IMR-90 (cell line): ENCODE results near the gene EXOC6B. TPM values are rescaled to one million over a fixed set of nuclear protein-coding genes. Genes with fewer than 3 reads are reported as not detected.

Experiments used
- ATAC-seq: fragments of 200-7000 bp; cut with Tn5 transposase; 2 replicates; pipeline ENCODE4 v1.9.1; 2020; ENCODE audit warnings: low read depth, mild to moderate bottlenecking, moderate library complexity
- BruUV-seq: library from RNA; stranded (reverse); fragments of 400-500 nt; replicated peaks from 2 replicates; lab custom pipeline; 2021; lab: Mats Ljungman, UMichigan
- CTCF ChIA-PET: fragments of 300-600 bp; formaldehyde crosslinking; extraction: SDS; loops from one replicate; lab custom pipeline; 2021; ENCODE audit warnings: antibody characterized with exemption; lab: Yijun Ruan, JAX
- POLR2A ChIA-PET: fragments of 300-600 bp; sonication (Branson Sonifier 250); formaldehyde crosslinking; loops from one replicate; lab custom pipeline; 2022; ENCODE audit warnings: antibody characterized with exemption; ENCODE audit not compliant: unreplicated experiment; lab: Charles Lee
- DNase-seq: peaks from one replicate; pipeline ENCODE4 v3.0.0; 2013
- H2AFZ ChIP-seq: replicated peaks from 2 replicates; pipeline ENCODE3; 2013; ENCODE audit warnings: low read length, mild to moderate bottlenecking; ENCODE audit not compliant: poor library complexity
- H2AK5ac ChIP-seq: 2 replicates; pipeline ENCODE4 v1.6.1; 2013; ENCODE audit warnings: low read depth, low read length, inconsistent platforms
- H2AK9ac ChIP-seq: replicated peaks from 2 replicates; pipeline ENCODE3; 2013; ENCODE audit warnings: mild to moderate bottlenecking, low read depth, low read length, moderate library complexity; ENCODE audit not compliant: poor library complexity
- H2BK120ac ChIP-seq: 2 replicates; pipeline ENCODE4 v1.6.1; 2013; ENCODE audit warnings: low read depth, low read length, inconsistent platforms
- H2BK15ac ChIP-seq: 3 replicates; pipeline ENCODE4 v1.6.1; 2013; ENCODE audit warnings: low read depth, low read length, inconsistent platforms
- H2BK20ac ChIP-seq: 2 replicates; pipeline ENCODE4 v1.6.1; 2013; ENCODE audit warnings: low read depth, mild to moderate bottlenecking, inconsistent platforms, low read length, moderate library complexity
- H2BK5ac ChIP-seq: 2 replicates; pipeline ENCODE4 v1.6.1; 2013; ENCODE audit warnings: mild to moderate bottlenecking, low read depth, low read length, inconsistent platforms; ENCODE audit not compliant: poor library complexity, severe bottlenecking
- H3K14ac ChIP-seq: replicated peaks from 2 replicates; pipeline ENCODE4 v1.6.1; 2013; ENCODE audit warnings: low read depth, low read length, inconsistent platforms
- H3K18ac ChIP-seq: 2 replicates; pipeline ENCODE4 v1.6.1; 2013; ENCODE audit warnings: low read depth, low read length, control low read depth
- H3K23ac ChIP-seq: 2 replicates; pipeline ENCODE4 v1.6.1; 2013; ENCODE audit warnings: low read depth, low read length, inconsistent platforms
- H3K27ac ChIP-seq: 2 replicates; pipeline ENCODE4 v1.5.1; 2013; ENCODE audit warnings: mild to moderate bottlenecking, control low read depth, low read length; ENCODE audit not compliant: insufficient read depth
- H3K27me3 ChIP-seq: 2 replicates; pipeline ENCODE4 v1.6.1; 2013; ENCODE audit warnings: low read length; ENCODE audit not compliant: control insufficient read depth, insufficient read depth
- H3K36me3 ChIP-seq: 2 replicates; pipeline ENCODE4 v1.6.1; 2013; ENCODE audit warnings: low read length, mixed read lengths; ENCODE audit not compliant: control insufficient read depth, insufficient read depth
- H3K4ac ChIP-seq: 2 replicates; pipeline ENCODE4 v1.6.1; 2013; ENCODE audit warnings: low read depth, low read length, inconsistent platforms
- H3K4me1 ChIP-seq: 2 replicates; pipeline ENCODE4 v1.6.1; 2013; ENCODE audit warnings: low read length, mixed read lengths; ENCODE audit not compliant: control insufficient read depth, insufficient read depth
- H3K4me2 ChIP-seq: 2 replicates; pipeline ENCODE4 v1.6.1; 2013; ENCODE audit warnings: low read depth, mild to moderate bottlenecking, control low read depth, low read length, moderate library complexity
- H3K4me3 ChIP-seq: 2 replicates; pipeline ENCODE4 v1.5.1; 2013; ENCODE audit warnings: low read depth, mild to moderate bottlenecking, control low read depth, low read length, moderate library complexity; ENCODE audit not compliant: insufficient read depth
- H3K56ac ChIP-seq: 2 replicates; pipeline ENCODE4 v1.6.1; 2013; ENCODE audit warnings: low read length, inconsistent platforms; ENCODE audit not compliant: insufficient read depth; ENCODE audit errors: extremely low read depth
- H3K79me1 ChIP-seq, 2 experiments: 2 replicates each; pipeline ENCODE4 v1.6.1; 2013; ENCODE audit warnings: low read length in 2 of 2, inconsistent platforms in 1 of 2, low read depth in 1 of 2
- H3K9ac ChIP-seq: 2 replicates; pipeline ENCODE4 v1.6.1; 2013; ENCODE audit warnings: low read depth, low read length, control low read depth
- H3K9me1 ChIP-seq: 2 replicates; pipeline ENCODE4 v1.6.1; 2013; ENCODE audit warnings: low read length, inconsistent platforms; ENCODE audit not compliant: insufficient read depth
- H3K9me3 ChIP-seq: 2 replicates; pipeline ENCODE4 v1.6.1; 2013; ENCODE audit warnings: low read length; ENCODE audit not compliant: control insufficient read depth, insufficient read depth
- H4K20me1 ChIP-seq: 2 replicates; pipeline ENCODE4 v1.6.1; 2013; ENCODE audit warnings: low read length, inconsistent platforms; ENCODE audit not compliant: insufficient read depth
- H4K5ac ChIP-seq: 2 replicates; pipeline ENCODE4 v1.6.1; 2013; ENCODE audit warnings: mild to moderate bottlenecking, low read depth, low read length, control low read depth
- H4K8ac ChIP-seq, 2 experiments: 2 replicates each; pipeline ENCODE4 v1.6.1; 2013; ENCODE audit warnings: low read depth in 2 of 2, low read length in 2 of 2, control low read depth in 1 of 2, inconsistent platforms in 1 of 2
- H4K91ac ChIP-seq: 2 replicates; pipeline ENCODE4 v1.6.1; 2013; ENCODE audit warnings: low read depth, low read length, inconsistent platforms; ENCODE audit not compliant: insufficient read depth
- MXI1 ChIP-seq: IDR thresholded peaks from 2 replicates; pipeline ENCODE4 v1.6.1; 2012; ENCODE audit warnings: low read depth, mild to moderate bottlenecking, low read length, moderate library complexity, borderline replicate concordance
- WGBS, 2 experiments: methylation state at CpG; one replicate each; pipeline versions ENCODE4 v1.1.5 to v1.1.7; 2013; ENCODE audit warnings: missing lambda C conversion rate in 2 of 2; ENCODE audit not compliant: insufficient read length in 1 of 2; ENCODE audit errors: extremely low coverage in 2 of 2; 5-methylcytosine and 5-hydroxymethylcytosine counted together
- dilution Hi-C: fragments of 300-500 bp; cut with HindIII; formaldehyde crosslinking; loops from one replicate; pipeline ENCODE4 v1.14.3; 2018; ENCODE audit warnings: low sequenced_read_pairs; ENCODE audit not compliant: unreplicated experiment
- in situ Hi-C: fragments of 300-500 bp; cut with MboI; formaldehyde crosslinking; loops from 3 replicates; pipeline ENCODE4 v1.14.3; 2019; ENCODE audit warnings: low sequenced_read_pairs, inconsistent platforms, mixed read lengths
- intact Hi-C: fragments of 100-400 bp; cut with micrococcal nuclease; formaldehyde crosslinking; loops from 2 replicates; pipeline ENCODE4 v1.10.0; 2022
- polyA plus RNA-seq, 3 experiments: library from polyadenylated mRNA; depleted of rRNA; stranded (reverse); fragments of >200 nt; gene quantifications; 2 replicates each; pipeline ENCODE4 v1.2.3, GENCODE V29; 2012; ENCODE audit warnings: low replicate concordance in 1 of 3
- total RNA-seq: library from RNA; depleted of rRNA; stranded (reverse); fragments of >200 nt; gene quantifications from 2 replicates; pipeline ENCODE4 v1.2.3, GENCODE V29; 2012

EXOC6B gene
- total and polyA plus RNA-seq, 2 of the 4 experiments (the other 2 are of a cell fraction): 10.2 to 29.4 TPM

GRCh38 chr2:72133721-72134407, 692.0 kb downstream of the EXOC6B start:
- CTCF ChIA-PET: no interaction called here

More at GRCh38 chr2:72133721-72134407, 692.0 kb downstream of the EXOC6B start:
- no peak overlapping the region for H3K9ac ChIP-seq
- in situ Hi-C loops: no loop called here
- ATAC-seq: no peak
- H3K36me3 ChIP-seq: no peaks in the 10 kb centered on the region
- H3K18ac ChIP-seq: no peak overlapping the region
- no peak overlapping the region for H2BK5ac ChIP-seq
- no peak overlapping the region for H2BK120ac ChIP-seq
- H4K8ac ChIP-seq: no peak overlapping the region
- H4K91ac ChIP-seq: no peak overlapping the region
- H2BK20ac ChIP-seq: no peak overlapping the region
- no peak for TF ChIP-seq MXI1
- H3K27ac ChIP-seq: no peak overlapping the region
- no peak overlapping the region for H3K56ac ChIP-seq
- DNase-seq: no peak
- H3K14ac ChIP-seq: no peak overlapping the region
- H3K4ac ChIP-seq: no peak overlapping the region
- no peaks in the 10 kb centered on the region for H4K20me1 ChIP-seq
- H2AK9ac ChIP-seq: no peak overlapping the region
- no peaks in the 10 kb centered on the region for H3K9me3 ChIP-seq
- no peak overlapping the region for H2AFZ ChIP-seq
- dilution Hi-C loops: no loop called here
- no peak overlapping the region for H3K4me3 ChIP-seq
- POLR2A ChIA-PET: no interaction called here
- WGBS, 2 experiments: no CpG with 5 or more reads among the region's 11 CpGs
- intact Hi-C loops: no loop called here
- H3K4me1 ChIP-seq: 0 out of 2 replicates have a peak, but pooled peaks cover 1% of the 10 kb centered on the region
- no peak overlapping the region for H2AK5ac ChIP-seq
- H3K23ac ChIP-seq: no peak overlapping the region
- peaks cover 22% of the 10 kb centered on the region for H3K27me3 ChIP-seq
- H2BK15ac ChIP-seq: no peak overlapping the region
- no peak overlapping the region for H3K4me2 ChIP-seq
- H4K5ac ChIP-seq: no peak overlapping the region
- no TSS peak for BruUV-seq
- no peaks in the 10 kb centered on the region for H3K9me1 ChIP-seq
- H3K79me1 ChIP-seq: no peaks in the 10 kb centered on the region
